Stimulated activated CD8-positive, alpha-beta memory T cell treated with anti-CD3 and anti-CD28 coated beads, Interleukin-12 subunit alpha, Interleukin-12 subunit beta, amount 100 ng/mL, for 1 hour (primary cell): ENCODE measurements around the gene LIN28B.

Experiments
- DNase-seq: peaks from one replicate; pipeline ENCODE4 v3.0.0-alpha.2; 2020; ENCODE audit warnings: low read depth

The LIN28B gene

GRCh38 chr6:105014954-105015353 is 58.0 kb downstream of the LIN28B start:
- no peak for DNase-seq

GRCh38 chr6:105015482-105015881 is 58.6 kb downstream of the LIN28B start:
- no peak for DNase-seq

DNA sequence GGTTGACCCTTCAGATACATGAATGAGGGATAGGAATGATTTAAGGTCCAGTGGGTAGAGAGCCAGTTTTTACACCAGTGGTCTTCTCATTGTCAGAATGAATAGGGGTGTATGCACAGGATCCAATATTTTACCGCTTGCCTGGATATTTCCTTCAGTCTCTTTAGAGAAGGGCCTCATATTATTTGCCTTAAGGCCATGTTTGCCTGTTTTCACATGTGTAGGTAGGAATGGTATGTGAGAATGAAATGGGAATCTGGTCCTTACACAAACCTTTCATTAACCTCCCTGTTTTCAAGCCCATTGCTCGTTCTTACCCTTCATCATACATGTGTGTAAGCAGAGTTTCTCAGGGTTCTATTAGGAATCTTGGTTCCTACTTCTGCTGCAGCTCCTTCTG is 62.4 kb downstream of the LIN28B start:
- no peak for DNase-seq

- DNase-seq, result no peak
Observed at GRCh38 chr6:105021399-105021798, 64.5 kb downstream of the LIN28B start.

DNA sequence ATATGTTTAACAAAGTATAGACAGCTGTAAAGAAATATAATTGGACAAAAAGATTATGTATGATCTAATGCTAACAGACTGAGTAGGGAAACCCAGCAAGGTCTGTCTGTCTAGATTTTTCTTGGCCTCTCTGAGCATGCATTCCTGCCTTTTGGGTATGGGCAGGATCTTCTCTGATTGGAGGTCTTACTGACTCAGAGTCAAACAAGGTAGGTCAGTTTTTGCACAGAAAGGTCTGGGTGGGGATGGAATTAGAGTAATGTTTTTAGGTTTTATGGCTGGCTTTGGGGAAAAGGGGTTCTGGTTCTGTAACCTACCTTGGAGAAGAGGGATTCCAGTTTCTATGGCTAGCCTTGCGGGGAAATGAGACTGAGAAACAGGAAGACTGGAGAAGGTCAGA is 65.5 kb downstream of the LIN28B start:
- DNase-seq, result no peak

GRCh38 chr6:105024803-105025202 is 67.9 kb downstream of the LIN28B start:
- DNase-seq, result no peak

- DNase-seq, result no peak
Observed at GRCh38 chr6:105028898-105029297, 72.0 kb downstream of the LIN28B start.

- DNase-seq, result no peak
Observed at GRCh38 chr6:105029581-105029980, 72.7 kb downstream of the LIN28B start.

DNA sequence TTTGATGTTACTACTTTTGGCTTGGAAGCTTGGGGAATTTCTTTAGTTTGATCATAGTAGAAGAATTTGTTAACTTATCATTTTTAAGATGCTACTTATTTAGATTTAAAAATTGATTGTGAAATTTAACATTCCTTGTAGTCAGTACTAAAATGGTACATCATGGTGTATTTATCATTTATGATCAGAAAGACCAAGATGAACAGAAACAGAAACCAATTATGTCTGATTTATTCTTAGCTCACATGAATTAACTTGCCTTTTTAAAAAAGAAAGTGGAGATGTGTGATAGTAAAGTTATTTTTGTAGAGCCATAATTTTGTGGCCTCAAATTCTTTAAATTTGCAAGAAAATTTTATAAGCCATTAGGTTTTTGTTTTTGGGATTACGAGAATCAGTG is 77.6 kb downstream of the LIN28B start:
- no peak for DNase-seq

DNA sequence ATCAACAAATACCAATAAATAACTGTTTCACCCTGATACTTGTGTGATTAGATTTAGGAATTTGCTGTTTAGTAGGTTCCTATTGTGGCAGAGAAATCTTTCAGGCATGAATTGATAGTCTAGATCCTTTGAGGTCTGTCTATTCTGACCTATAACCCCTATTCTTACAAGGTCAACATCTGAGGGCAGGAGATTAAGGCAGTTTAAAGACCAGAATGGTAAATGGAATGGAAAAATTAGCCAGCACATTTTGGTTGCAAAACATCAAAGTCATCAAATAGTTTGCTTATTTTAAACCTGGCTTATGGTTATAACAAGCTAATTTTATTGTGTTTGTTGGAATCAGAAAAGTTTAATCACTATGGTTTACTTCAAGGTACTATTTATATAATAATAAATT is 78.4 kb downstream of the LIN28B start:
- no peak for DNase-seq

DNA sequence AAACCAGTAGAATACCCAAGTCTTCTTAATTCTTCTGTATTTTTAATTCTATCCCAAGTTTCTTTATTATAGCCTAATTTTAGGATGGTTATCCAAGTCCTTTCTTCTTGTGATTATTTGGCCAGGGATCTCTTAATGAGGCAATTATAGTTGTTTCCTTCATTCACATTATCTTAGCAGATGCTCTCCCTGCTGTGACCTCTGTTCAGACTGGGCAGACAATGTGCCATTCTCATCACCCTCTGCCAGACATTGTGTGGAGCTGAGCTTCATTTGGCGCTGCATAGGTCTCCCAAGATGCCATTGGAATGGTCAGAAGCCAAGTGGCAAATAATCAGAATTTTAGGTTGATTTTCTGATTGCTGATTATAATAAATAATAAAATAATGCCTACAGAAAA is 79.4 kb downstream of the LIN28B start:
- no peak for DNase-seq

DNA sequence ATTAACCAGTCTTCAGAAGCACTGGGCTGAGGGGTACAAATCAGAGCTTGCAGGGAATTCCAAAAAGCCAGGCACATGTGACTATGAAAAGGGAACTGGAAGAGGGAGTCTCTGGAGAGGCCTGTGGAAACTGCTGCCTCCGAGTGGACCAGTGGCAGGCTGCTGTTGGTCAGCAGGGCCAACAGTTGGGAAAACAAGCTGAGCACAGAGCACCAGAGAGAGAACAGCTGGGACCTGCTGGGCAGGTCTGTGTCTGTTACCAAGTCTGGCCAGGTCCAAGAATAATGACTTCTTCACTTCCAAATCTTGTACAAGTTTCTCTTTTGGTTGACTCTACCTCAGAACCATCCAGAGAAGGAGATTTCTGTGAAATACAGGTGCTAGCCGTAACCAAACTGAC is 81.4 kb downstream of the LIN28B start:
- DNase-seq, result no peak

- DNase-seq, result no peak
Observed at GRCh38 chr6:105041880-105042279, 85.0 kb downstream of the LIN28B start.

DNA sequence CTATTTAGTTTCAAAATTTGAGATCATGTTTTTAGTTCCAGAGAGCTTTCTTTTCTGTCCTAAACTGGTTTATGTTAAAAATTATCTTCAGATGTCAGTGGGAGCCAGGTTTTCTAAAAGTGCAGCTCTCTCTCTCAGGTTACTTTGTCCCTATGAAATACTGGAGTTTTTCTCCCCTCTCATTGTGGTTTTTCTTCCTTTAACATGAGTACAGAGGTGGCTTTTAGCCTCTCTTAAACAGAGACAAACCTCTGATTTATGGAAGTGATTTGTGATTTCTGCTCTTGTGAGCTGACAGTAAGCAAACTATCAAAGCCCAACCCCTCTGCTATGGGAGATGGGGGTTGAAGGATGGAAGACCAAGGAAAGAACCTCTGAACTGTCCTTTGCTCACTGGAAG is 85.7 kb downstream of the LIN28B start:
- DNase-seq, result no peak

DNA sequence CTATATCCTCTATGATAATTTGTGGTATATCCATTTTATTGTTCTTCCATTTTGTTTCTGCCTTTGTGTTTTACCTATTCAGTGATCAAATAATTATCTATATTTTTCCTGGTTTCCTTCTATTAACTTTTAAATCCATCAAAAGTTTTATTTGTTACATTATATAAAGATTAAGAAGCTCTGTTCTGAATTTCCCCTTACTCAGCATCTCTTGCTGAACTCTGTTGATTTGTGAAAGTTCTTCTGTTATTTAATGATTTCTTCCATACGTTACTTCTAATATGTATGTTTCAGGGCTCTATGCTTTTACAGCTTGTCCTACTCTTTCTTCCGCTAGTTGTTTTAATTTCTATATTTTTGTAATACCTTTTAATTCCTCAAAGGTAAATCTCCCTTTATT is 87.1 kb downstream of the LIN28B start:
- no peak for DNase-seq

- DNase-seq, result no peak
Observed at GRCh38 chr6:105045526-105045925, 88.6 kb downstream of the LIN28B start.

- DNase-seq, result no peak
Observed at GRCh38 chr6:105051941-105052471, 95.1 kb downstream of the LIN28B start.

DNA sequence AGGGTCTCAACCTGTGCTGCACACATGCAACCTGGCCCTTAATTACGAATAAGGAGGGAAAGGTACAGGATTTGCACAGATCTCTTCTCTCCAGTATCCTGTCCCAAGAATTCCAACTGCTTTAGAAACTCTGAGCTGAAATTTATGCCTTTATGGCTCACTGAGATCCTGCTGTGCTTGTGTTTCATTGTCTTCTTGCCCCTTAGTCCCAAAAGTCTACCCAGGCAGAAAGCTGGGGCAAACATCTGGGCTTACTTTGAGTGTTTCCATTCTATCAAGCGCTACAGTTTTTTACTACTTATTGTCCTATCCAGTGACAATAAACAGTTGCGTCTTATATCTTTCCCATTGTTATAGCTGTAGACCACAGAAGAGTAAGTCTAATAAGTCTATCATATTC is 99.7 kb downstream of the LIN28B start:
- no peak for DNase-seq

DNA sequence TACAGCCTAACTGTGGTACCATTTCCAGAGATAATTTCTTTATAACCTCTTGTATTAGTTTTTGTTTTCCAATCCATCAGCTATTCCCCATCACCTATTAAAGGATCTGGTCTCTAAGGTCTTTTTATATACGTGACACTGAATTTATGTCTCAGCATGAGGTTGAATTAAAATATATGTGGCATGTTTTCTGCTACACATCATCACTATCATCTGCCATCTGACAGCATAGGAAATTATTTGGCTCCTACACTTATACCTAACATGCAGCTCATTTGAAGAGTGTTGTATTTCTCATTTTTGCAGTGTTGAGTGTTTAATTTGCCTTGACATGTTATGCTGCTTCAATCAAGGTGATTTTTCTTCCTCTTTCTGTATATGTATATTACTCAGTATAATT is 100.3 kb downstream of the LIN28B start:
- no peak for DNase-seq

DNA sequence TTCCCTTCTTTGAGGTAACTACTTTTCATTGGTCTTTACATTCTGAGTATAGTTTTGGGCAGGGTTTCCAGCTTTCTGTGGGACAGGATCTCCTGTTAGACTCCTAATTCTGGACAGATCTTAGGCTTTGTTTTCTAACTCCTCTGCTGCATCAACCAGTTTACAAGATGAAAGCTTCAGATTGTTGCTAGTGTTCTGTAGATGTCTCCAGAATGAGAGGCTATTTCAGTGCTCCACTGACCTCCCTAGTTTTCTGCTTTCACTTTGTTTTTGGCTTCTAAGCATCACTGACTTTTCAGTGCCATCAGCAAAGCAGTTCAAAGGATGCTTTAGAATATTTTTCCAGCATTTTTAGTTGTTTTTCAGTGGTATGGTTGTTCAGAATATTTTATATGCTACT is 101.4 kb downstream of the LIN28B start:
- no peak for DNase-seq

GRCh38 chr6:105058846-105059245 is 101.9 kb downstream of the LIN28B start:
- no peak for DNase-seq

GRCh38 chr6:105066233-105066632 is 109.3 kb downstream of the LIN28B start:
- DNase-seq, result no peak

DNA sequence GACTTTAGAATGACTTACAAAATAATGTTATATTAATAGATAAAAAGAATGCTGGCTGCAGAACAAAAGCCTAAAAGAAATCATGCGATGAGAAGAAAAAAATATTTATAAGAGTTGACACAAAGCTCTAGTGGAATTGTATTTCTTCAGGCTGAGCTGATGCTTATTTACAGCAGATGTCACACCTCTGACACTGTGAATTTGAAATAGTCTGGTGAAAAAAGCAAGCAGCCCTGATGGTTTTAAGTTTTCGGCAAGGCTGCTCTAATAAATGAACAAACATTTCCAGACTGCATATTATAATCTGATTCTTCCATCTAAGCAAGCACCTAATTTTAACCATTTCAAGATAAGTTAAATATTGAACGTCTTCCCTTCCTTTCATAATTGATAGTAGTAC is 109.9 kb downstream of the LIN28B start:
- no peak for DNase-seq

DNA sequence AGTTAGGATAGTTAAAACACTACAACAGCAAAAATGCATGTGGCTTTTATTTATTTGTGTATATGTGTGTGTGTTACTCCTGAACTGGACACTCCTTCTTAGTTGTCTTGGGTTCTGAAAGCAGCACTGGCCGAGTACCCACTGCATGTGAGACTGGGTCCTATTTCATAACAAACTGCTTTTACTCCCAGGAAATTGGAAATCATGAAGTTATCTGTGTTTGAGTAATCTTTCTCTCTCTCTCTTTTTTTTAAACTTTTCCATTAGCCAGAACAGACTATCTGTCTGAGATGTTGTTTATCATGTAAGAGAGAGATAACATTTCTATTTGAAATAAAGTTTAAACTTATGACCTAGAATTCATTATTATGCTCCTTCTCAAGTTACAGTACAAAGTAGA is 110.4 kb downstream of the LIN28B start:
- no peak for DNase-seq

DNA sequence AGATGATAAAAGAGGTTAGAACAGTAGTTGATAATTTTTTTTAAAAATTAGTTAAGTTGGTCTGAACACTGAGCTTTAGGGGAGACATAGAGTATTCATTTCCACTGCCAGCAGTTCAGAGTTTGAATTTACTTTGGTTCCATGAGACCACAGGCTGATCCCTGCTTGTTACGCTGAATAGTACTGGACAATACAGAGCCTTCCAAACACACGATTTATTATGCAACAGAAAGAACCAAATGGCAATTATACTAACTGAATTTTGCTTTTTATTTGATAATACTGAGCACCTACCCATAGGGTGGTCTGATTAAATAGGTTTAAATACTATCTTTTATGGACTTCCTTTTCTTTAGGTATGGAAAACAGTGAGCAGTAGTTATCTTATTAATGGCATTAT is 111.5 kb downstream of the LIN28B start:
- no peak for DNase-seq
